Measurements from ENCODE around the gene NACC1.
A peak's percentile ranks its signal among the peaks of the same experiment; 100 is the strongest.

NACC1 gene

GRCh38 chr19:13089139-13089856, 28.8 kb upstream of the NACC1 start:
- peak; percentile 23 for DNase-seq

- no peak for DNase-seq
Observed at GRCh38 chr19:13089857-13090507, 28.1 kb upstream of the NACC1 start.

GRCh38 chr19:13090511-13091231, 27.4 kb upstream of the NACC1 start:
- DNase-seq = no peak

- no peak for DNase-seq
Observed at GRCh38 chr19:13091400-13092157, 26.5 kb upstream of the NACC1 start.

GRCh38 chr19:13092158-13092543, 25.9 kb upstream of the NACC1 start:
- DNase-seq = no peak

- DNase-seq = no peak
Observed at GRCh38 chr19:13092606-13093235, 25.3 kb upstream of the NACC1 start.

GRCh38 chr19:13093407-13094105, 24.5 kb upstream of the NACC1 start:
- peak; percentile 83 for DNase-seq

GRCh38 chr19:13094106-13094504, 24.0 kb upstream of the NACC1 start:
- DNase-seq = no peak

GRCh38 chr19:13094771-13095392, 23.2 kb upstream of the NACC1 start:
- no peak for DNase-seq

- no peak for DNase-seq
Observed at GRCh38 chr19:13095393-13095784, 22.7 kb upstream of the NACC1 start.

- no peak for DNase-seq
Observed at GRCh38 chr19:13095934-13096927, 21.8 kb upstream of the NACC1 start.

- DNase-seq = no peak
Observed at GRCh38 chr19:13097033-13097462, 21.0 kb upstream of the NACC1 start.

- DNase-seq = no peak
Observed at GRCh38 chr19:13097463-13098258, 20.4 kb upstream of the NACC1 start.

- DNase-seq = no peak
Observed at GRCh38 chr19:13098277-13099072, 19.6 kb upstream of the NACC1 start.

GRCh38 chr19:13099073-13099999, 18.7 kb upstream of the NACC1 start:
- peak; percentile 76 for DNase-seq

- peak; percentile 73 for DNase-seq
Observed at GRCh38 chr19:13100031-13100588, 18.0 kb upstream of the NACC1 start.

All from stimulated activated CD4-positive, alpha-beta T cell treated with anti-CD3 and anti-CD28 coated beads, Interleukin-4, amount 100 ng/mL, for 24 hours (primary cell).